Body of pancreas (tissue), 4 donors: ENCODE data around the gene NOXA1. TPM values are rescaled to one million over a fixed set of nuclear protein-coding genes. Genes with fewer than 3 reads are reported as not detected.

ENCODE experiments used
- ATAC-seq: fragments of 150-250 bp; one replicate; pipeline ENCODE4 v1.9.1; 2016
- DNase-seq, 4 donors: peaks; one replicate each; pipeline ENCODE4 v3.0.0-alpha.2; 2019
- H3K27ac ChIP-seq, 4 donors: fragments of 200-600 bp; sonication (generic); 1 replicate in 3 of 4; 2 replicates in 1 of 4; pipeline versions ENCODE4 v1.5.1 to v1.6.1; 2016 to 2019; ENCODE audit warnings: mild to moderate bottlenecking in 1 of 4, mixed read lengths in 1 of 4, moderate library complexity in 1 of 4
- H3K27me3 ChIP-seq, 2 donors: fragments of 200-600 bp; sonication (generic); one replicate each; pipeline ENCODE4 v1.6.0; 2016; ENCODE audit warnings: mild to moderate bottlenecking in 1 of 2
- H3K36me3 ChIP-seq, 2 donors: fragments of 200-600 bp; sonication (generic); replicated peaks in 1 of 2; 2 replicates each; pipeline ENCODE4 v1.5.1; 2016; ENCODE audit warnings: low read depth in 2 of 2; ENCODE audit not compliant: insufficient read depth in 1 of 2
- H3K4me1 ChIP-seq: fragments of 200-600 bp; sonication (generic); one replicate; pipeline ENCODE4 v1.6.0; 2016
- H3K4me3 ChIP-seq, 2 donors: fragments of 200-600 bp; sonication (generic); 1 replicate in 1 of 2; 2 replicates in 1 of 2; pipeline ENCODE4 v1.5.1; 2016 to 2019
- H3K9me3 ChIP-seq, 3 donors: fragments of 200-600 bp; sonication (generic); 1 replicate in 2 of 3; 2 replicates in 1 of 3; pipeline ENCODE4 v1.5.1; 2016
- POLR2A ChIP-seq, 3 donors: fragments of 450-650 bp; IDR thresholded peaks; one replicate each; pipeline ENCODE4 v1.6.1; 2016; ENCODE audit warnings: antibody characterized with exemption in 3 of 3, mild to moderate bottlenecking in 2 of 3
- WGBS, 2 donors: methylation state at CpG; one replicate each; pipeline ENCODE4 v1.1.5; 2017; 5-methylcytosine and 5-hydroxymethylcytosine counted together
- intact Hi-C: fragments of 100-400 bp; cut with DNase I; formaldehyde crosslinking; loops from one replicate; pipeline ENCODE4 v1.15.1; 2023
- total RNA-seq, 2 donors: library from RNA; depleted of rRNA; stranded (reverse); fragments of >200 nt; gene quantifications; one replicate each; pipeline ENCODE4 v1.1.0, GENCODE V29; 2016
- TF ChIP-seq, protein P1 (sequence below), 7 experiments: fragments of 450-650 bp in 4 of 7; fragments of 200-600 bp in 3 of 7; sonication (generic) in 3 of 7; IDR thresholded peaks; one replicate each; pipeline ENCODE4 v1.5.1; 2016 to 2019; ENCODE audit warnings: antibody characterized with exemption in 7 of 7

The NOXA1 gene
- total RNA-seq, 2 donors from 2014 or later = 7.3 to 12.9 TPM

- no peaks in the 10 kb centered on the region for H3K27me3 ChIP-seq
- intact Hi-C loops = no loop called here
- DNase-seq = no peak
- H3K27ac ChIP-seq = no peak overlapping the region
- WGBS, 2 donors = 93 to 94% methylated on average over 6 to 23 of the region's 23 CpGs
- no peaks in the 10 kb centered on the region for H3K9me3 ChIP-seq
- TF ChIP-seq, protein P1, sequence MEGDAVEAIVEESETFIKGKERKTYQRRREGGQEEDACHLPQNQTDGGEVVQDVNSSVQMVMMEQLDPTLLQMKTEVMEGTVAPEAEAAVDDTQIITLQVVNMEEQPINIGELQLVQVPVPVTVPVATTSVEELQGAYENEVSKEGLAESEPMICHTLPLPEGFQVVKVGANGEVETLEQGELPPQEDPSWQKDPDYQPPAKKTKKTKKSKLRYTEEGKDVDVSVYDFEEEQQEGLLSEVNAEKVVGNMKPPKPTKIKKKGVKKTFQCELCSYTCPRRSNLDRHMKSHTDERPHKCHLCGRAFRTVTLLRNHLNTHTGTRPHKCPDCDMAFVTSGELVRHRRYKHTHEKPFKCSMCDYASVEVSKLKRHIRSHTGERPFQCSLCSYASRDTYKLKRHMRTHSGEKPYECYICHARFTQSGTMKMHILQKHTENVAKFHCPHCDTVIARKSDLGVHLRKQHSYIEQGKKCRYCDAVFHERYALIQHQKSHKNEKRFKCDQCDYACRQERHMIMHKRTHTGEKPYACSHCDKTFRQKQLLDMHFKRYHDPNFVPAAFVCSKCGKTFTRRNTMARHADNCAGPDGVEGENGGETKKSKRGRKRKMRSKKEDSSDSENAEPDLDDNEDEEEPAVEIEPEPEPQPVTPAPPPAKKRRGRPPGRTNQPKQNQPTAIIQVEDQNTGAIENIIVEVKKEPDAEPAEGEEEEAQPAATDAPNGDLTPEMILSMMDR (IDR thresholded peaks at IDR 0.05) = no peak
- no peak for TF ChIP-seq POLR2A (IDR thresholded peaks at IDR 0.05)
- ATAC-seq = no peak
- no peaks in the 10 kb centered on the region for H3K36me3 ChIP-seq
- H3K4me3 ChIP-seq = no peak overlapping the region
- peaks cover 7% of the 10 kb centered on the region for H3K4me1 ChIP-seq
Observed at GRCh38 chr9:137392232-137393007, 30.8 kb upstream of the NOXA1 start.

DNA sequence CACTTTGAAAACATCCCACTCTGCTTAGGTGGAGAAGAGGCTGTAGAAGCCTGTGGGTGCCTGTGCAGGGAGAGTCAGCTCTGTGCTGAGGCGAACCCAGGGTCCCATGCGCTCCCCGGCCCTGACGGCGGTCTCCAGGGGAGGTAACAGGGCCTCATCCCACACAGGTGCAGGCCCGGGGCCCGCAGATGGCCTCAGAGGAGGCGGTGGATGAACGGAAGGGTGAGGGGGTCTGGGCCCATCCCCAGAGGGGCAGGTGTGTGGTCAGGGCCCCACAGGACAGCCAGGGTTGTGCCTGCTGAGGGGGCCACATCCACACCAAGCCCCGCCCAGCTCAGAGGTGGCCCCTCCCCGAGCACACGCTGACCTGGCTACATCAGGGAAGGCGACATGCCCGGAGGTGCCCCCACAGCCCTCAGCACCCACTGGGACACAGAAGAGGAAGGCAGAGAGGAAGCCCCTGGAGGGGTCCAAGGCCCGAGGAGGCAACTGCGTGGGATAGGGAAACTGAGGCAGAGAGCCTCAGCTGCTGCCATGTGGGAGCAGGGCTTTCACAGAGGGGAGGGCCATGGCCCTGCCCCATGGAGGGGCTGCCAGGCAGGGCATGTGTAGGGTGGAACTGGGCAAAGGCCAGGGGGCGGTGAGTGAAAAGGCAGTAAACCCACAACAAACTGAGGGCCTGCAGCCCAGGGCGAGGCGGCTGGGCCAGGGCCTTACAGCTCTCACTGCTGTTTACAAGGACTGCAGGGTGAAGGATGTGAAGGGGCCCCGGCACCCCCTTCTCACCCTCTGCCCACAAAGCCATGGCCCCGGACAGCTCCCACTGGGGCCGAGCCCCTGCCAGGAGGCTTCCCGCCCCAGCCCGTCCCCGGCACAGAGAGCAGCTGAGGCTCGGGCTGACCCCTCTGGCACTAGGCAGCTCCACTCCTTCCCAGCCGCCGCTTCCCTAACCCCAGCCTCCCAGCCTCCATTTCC lies 29.7 kb upstream of the NOXA1 start:
- Histone ChIP-seq H3K4me3 (no peak overlapping the region), H3K36me3 (no peaks in the 10 kb centered on the region), H3K27ac (no peak overlapping the region), H3K27me3 (no peaks in the 10 kb centered on the region), H3K9me3 (no peaks in the 10 kb centered on the region), H3K4me1 (peaks cover 7% of the 10 kb centered on the region)
- no peak for TF ChIP-seq POLR2A (IDR thresholded peaks at IDR 0.05)
- TF ChIP-seq, protein P1 (IDR thresholded peaks at IDR 0.05) = no peak
- DNase-seq (no peak), ATAC-seq (no peak)
- whole genome bisulfite sequencing, 2 donors = 93 to 100% methylated on average over 3 to 25 of the region's 28 CpGs
- intact Hi-C loops = no loop called here

DNA sequence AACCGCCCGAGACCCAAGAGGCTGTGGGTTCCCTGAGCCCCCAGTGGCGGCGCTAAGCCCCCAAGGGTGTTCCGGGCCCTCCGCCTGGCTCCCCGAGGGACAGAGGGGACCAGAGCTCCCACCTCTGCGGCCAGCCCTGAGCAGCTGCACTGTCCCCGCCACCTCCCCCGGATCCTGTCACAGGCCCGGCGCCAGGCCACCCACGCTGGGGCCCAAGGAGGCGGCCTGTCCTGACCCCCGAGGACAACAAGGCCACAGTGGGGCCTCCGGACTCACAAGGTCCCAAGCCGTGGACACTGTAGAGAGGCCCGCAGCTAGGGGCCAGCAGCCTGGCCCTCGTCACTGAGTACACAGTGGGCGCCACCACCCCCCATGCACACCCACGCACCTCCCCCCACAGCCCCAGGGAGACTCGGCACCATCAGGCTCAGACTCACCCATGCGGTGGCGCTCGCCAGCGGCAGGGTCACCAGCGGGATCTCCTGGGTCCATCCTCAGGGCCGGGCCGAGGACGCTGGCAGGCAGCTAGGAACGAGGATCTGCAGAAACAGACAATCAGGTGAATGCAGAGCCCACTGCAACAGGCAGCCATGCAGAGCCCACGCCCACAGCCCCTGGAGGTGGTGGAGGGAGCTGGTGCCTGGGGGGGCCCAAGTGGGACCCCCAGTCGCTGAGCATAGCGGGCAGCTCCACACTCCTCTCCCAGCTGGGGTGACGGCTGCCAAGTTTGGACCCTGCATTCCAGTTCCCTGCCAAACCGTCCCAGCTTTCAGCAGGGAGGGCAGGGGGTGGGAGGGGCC lies 28.1 kb upstream of the NOXA1 start:
- intact Hi-C loops = no loop called here
- H3K27ac ChIP-seq = no peak overlapping the region
- no peaks in the 10 kb centered on the region for H3K27me3 ChIP-seq
- 90 to 92% methylated on average over 12 to 27 of the region's 36 CpGs for WGBS, 2 donors
- TF ChIP-seq, protein P1 (IDR thresholded peaks at IDR 0.05) = no peak
- TF ChIP-seq POLR2A (IDR thresholded peaks at IDR 0.05) = no peak
- ATAC-seq (no peak), DNase-seq (no peak)
- no peaks in the 10 kb centered on the region for H3K9me3 ChIP-seq
- H3K4me3 ChIP-seq = no peak overlapping the region
- no peaks in the 10 kb centered on the region for H3K36me3 ChIP-seq
- peaks cover 7% of the 10 kb centered on the region for H3K4me1 ChIP-seq

- Histone ChIP-seq H3K27me3 (no peaks in the 10 kb centered on the region), H3K9me3 (no peaks in the 10 kb centered on the region), H3K27ac (no peak overlapping the region), H3K4me3 (no peak overlapping the region), H3K4me1 (peaks cover 5% of the 10 kb centered on the region), H3K36me3 (no peaks in the 10 kb centered on the region)
- 88 to 95% methylated on average over 8 to 10 of the region's 11 CpGs for WGBS, 2 donors
- intact Hi-C loops = no loop called here
- no peak for ATAC-seq
- TF ChIP-seq, protein P1 (IDR thresholded peaks at IDR 0.05) = no peak
- no peak for DNase-seq
Observed at GRCh38 chr9:137395666-137396010, 27.6 kb upstream of the NOXA1 start.
